ENCODE results near the gene RAB4A. TPM values are rescaled to one million over a fixed set of nuclear protein-coding genes. Genes with fewer than 3 reads are reported as not detected.

Gene RAB4A
- total and polyA plus RNA-seq, 8 donors = 34.8 to 64.0 (median 56.0) TPM

DNA sequence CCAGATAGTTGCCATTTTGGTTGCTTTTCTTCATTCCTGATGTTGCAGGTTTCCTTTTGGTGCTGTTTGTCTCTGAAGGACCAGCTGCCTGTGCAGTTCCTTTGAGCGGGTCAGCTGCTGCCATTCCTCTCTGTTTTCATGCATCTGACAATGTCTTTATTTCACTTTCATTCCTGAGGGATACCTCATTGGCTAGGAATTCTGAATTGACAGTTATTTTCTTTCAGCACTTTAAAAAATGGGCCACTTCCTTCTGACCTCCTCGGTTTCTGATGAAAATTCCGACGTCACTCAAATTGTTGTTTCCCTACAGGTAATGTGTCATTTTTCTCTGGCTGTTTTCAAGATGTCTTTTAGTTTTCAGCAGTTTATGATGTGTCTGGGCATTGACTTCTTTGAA, 47.1 kb downstream of the RAB4A start:
- DNase-seq = no peak
- intact Hi-C loops (cut with DNase I) = no loop called here
- Histone ChIP-seq H3K9me3 (no peaks in the 10 kb centered on the region), H3K4me1 (no peaks in the 10 kb centered on the region), H3K4me3 (no peak overlapping the region), H3K36me3 (peaks cover 0 to 27% of the 10 kb centered on the region in 2 donors), H3K27ac (no peak overlapping the region), H3K27me3 (no peaks in the 10 kb centered on the region)
- no peak for ATAC-seq
- TF ChIP-seq, protein P1, sequence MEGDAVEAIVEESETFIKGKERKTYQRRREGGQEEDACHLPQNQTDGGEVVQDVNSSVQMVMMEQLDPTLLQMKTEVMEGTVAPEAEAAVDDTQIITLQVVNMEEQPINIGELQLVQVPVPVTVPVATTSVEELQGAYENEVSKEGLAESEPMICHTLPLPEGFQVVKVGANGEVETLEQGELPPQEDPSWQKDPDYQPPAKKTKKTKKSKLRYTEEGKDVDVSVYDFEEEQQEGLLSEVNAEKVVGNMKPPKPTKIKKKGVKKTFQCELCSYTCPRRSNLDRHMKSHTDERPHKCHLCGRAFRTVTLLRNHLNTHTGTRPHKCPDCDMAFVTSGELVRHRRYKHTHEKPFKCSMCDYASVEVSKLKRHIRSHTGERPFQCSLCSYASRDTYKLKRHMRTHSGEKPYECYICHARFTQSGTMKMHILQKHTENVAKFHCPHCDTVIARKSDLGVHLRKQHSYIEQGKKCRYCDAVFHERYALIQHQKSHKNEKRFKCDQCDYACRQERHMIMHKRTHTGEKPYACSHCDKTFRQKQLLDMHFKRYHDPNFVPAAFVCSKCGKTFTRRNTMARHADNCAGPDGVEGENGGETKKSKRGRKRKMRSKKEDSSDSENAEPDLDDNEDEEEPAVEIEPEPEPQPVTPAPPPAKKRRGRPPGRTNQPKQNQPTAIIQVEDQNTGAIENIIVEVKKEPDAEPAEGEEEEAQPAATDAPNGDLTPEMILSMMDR (IDR thresholded peaks at IDR 0.05) = no peak

DNA sequence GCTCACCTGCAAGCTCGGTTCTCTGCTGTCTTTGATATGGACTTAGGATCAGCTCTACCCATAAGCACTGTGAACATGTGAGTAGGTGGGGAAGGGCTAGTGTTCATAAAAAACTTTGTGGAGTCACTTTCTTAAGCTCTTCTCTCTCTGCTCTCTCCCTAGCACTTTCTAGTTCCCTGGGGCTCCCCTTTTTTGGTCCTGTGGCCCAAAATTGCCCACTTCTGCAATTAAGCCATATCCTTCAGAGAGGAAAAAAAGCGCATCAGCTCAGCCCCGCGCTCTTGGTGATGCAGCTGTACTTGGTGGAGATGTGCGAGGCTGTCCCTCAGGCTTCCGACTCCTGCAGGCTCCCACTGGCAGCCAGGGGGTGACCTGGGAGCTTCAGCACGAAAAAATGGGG, 48.6 kb downstream of the RAB4A start:
- Histone ChIP-seq H3K4me3 (no peak overlapping the region), H3K27me3 (no peaks in the 10 kb centered on the region), H3K4me1 (peaks cover 0 to 2% of the 10 kb centered on the region in 2 donors), H3K27ac (no peak overlapping the region), H3K9me3 (no peaks in the 10 kb centered on the region), H3K36me3 (peaks cover 0 to 34% of the 10 kb centered on the region in 2 donors)
- TF ChIP-seq, protein P1 (IDR thresholded peaks at IDR 0.05) = no peak
- DNase-seq (no peak), ATAC-seq (no peak)
- intact Hi-C loops (cut with DNase I) = no loop called here

DNA sequence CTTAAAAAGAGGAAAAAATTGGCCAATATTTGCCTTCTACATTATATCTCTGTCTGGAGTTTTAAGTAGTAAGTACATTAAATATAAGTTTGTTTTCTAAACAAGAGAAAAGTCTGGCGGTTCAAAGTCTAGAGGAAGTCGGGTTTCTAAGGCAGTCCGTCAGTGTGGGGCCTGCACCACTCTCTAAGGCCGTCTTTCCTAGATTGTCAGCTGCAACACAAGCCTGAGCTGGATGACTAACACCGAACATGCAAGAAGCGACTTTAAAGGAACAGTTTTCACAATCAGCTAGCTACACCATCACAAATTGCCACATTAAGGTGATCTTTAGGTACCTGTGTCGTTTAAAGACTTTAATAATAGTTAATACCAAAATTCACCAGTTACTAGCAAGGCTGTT, 52.3 kb downstream of the RAB4A start:
- no peak for DNase-seq
- TF ChIP-seq, protein P1 (IDR thresholded peaks at IDR 0.05) = no peak
- peaks cover 0 to 15% of the 10 kb centered on the region in 2 donors for H3K4me1 ChIP-seq

DNA sequence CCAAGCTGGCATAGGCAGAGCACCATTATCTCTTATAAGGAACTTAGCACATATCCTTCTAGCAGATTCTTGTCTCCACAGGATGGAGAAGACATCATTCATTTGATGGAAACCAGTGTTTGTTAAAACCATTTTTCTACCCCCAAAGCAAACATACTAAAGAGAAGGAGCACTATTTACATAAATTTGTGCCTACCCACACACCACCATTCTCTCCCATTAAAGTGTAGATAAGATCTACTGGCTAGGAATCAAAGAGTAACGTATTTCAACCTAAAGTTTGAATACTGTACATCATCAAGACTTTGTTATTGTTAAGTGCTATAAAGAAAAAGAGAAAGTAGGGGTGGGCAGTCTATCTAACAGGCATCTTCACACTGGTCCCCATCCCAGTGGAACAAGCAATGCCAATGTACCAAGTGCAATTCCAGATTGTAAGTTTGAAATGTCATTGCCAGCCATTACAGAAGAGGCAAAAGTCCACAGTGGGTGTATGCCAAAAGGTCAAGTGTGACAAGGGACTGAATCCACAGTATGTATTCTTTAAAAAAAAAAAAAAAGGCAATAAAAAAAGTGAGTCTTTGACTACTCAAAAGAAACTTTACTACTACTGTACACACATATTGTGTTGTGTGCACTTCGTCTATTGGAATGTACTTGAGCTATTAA, 53.1 kb downstream of the RAB4A start:
- TF ChIP-seq, protein P1 (IDR thresholded peaks at IDR 0.05) = no peak
- no peak for DNase-seq
- Histone ChIP-seq H3K36me3 (peaks cover 0 to 32% of the 10 kb centered on the region in 2 donors), H3K27ac (no peak overlapping the region), H3K4me1 (peaks cover 0 to 15% of the 10 kb centered on the region in 2 donors), H3K4me3 (no peak overlapping the region), H3K9me3 (no peaks in the 10 kb centered on the region), H3K27me3 (no peaks in the 10 kb centered on the region)
- intact Hi-C loops (cut with DNase I) = no loop called here
- no peak for ATAC-seq

More for the DNA sequence above, 52.3 kb downstream of the RAB4A start:
- H3K27ac ChIP-seq = no peak overlapping the region
- no peak for ATAC-seq
- intact Hi-C loops (cut with DNase I) = no loop called here
- no peaks in the 10 kb centered on the region for H3K27me3 ChIP-seq
- peaks cover 0 to 36% of the 10 kb centered on the region in 2 donors for H3K36me3 ChIP-seq
- H3K4me3 ChIP-seq = no peak overlapping the region
- H3K9me3 ChIP-seq = no peaks in the 10 kb centered on the region

DNA sequence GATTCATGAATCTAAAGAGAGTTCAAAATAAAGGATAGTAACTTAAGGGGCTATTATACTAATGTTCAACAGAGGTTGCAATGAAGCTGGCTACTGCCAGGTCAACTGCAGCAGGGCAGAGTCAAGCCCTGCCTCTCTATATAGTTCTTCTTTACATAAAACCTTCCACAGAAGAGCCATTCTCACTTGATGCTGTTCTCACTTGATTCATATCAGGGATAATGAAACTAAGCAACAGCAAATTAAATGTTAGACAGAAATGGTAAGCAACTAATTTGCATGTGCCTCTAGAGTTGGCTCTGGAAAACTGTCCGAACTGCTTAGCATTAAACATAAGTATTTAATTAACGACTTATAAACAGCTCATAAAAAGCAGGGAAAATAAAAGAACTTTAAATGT, 54.5 kb downstream of the RAB4A start:
- Histone ChIP-seq H3K4me1 (peaks cover 0 to 15% of the 10 kb centered on the region in 2 donors), H3K27ac (peak overlapping the region; percentile 46 to 63), H3K4me3 (no peak overlapping the region), H3K9me3 (no peaks in the 10 kb centered on the region), H3K27me3 (no peaks in the 10 kb centered on the region), H3K36me3 (peaks cover 0 to 28% of the 10 kb centered on the region in 2 donors)
- intact Hi-C loops (cut with DNase I) = no loop called here
- DNase-seq (peak in 1 of 4 donors; percentile 3), ATAC-seq (no peak)
- TF ChIP-seq, protein P1 (IDR thresholded peaks at IDR 0.05) = no peak

Data from left lung (tissue), 10 donors.